ENCODE measurements around the gene VRTN.

The VRTN gene

DNA sequence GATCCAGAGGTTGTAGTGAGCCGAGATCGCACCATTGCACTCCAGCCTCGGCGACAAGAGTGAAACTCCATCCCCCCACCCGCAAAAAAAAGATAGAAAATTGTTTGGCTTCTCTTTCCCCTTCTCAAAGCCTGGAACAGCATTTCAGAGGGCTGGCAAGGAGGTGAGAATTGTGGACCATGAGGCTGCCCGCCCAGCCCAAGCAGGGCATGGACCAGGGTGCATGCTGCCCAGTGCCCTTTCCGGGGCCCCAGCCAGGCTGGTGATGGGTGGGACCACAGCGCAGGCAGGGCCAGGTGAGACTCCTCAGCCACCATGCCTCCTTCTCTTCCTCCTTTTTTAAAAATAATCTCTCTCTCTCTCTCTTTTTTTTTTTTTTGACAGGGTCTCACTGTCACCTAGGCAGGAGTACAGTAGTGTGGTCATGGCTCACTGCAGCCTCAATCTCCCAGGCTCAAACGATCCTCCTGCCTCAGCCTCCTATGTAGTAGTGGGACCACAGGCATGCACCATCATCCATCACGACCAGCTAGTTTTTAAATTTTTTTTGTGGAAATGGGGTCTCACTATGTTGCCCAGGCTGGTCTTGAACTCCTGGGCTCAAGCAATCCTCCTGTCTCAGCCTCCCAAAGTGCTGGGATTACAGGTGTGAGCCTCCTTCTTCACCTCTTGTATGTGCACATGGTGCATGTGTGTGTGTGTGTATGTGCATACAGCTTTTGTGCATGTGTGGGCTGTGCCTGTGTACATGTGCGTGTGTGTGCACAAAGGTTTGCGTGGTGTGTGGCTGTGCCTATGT, 55.5 kb downstream of the VRTN start:
- no peak for DNase-seq
- H3K27ac Mint-ChIP-seq = no peak overlapping the region
- H3K4me3 Mint-ChIP-seq = no peak overlapping the region
- H3K36me3 Mint-ChIP-seq (ENCODE audit: low read depth) = no peaks in the 10 kb centered on the region
- peaks cover 51% of the 10 kb centered on the region for H3K4me1 Mint-ChIP-seq
- no peaks in the 10 kb centered on the region for H3K9me3 Mint-ChIP-seq
- peaks cover 8% of the 10 kb centered on the region for H3K27me3 Mint-ChIP-seq (ENCODE audit: low read depth, poor library complexity)
- no peak for TF ChIP-seq CTCF (IDR thresholded peaks at IDR 0.05)

- H3K4me3 Mint-ChIP-seq = no peak overlapping the region
- H3K27me3 Mint-ChIP-seq (ENCODE audit: low read depth, poor library complexity) = peaks cover 8% of the 10 kb centered on the region
- H3K27ac Mint-ChIP-seq = peak overlapping the region; percentile 4
- no peaks in the 10 kb centered on the region for H3K36me3 Mint-ChIP-seq (ENCODE audit: low read depth)
- no peaks in the 10 kb centered on the region for H3K9me3 Mint-ChIP-seq
- H3K4me1 Mint-ChIP-seq = peaks cover 47% of the 10 kb centered on the region
- no peak for DNase-seq
- TF ChIP-seq CTCF (IDR thresholded peaks at IDR 0.05) = no peak
Measured at GRCh38 chr14:74404435-74404834, 56.2 kb downstream of the VRTN start.

DNA sequence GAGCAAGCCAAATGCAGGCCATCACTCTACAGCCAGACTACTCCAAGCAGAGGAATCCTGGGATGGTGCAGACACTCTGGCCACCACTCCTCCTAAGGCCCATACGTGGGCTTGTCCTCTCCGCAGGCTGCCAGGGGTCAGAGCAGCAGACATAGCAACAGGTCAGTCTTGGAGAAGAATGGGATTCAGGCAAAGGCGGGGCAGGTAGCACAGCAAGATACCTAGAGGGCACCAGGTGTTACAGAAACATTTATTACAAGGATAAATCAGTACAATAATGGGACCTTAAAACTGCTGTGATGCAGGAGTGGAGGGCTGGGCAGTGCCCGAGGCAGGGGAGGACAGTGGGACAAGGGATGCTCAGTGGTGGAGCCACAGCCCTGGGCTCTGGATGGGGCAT, 57.4 kb downstream of the VRTN start:
- H3K36me3 Mint-ChIP-seq (ENCODE audit: low read depth) = no peaks in the 10 kb centered on the region
- peaks cover 36% of the 10 kb centered on the region for H3K4me1 Mint-ChIP-seq
- H3K4me3 Mint-ChIP-seq = no peak overlapping the region
- H3K9me3 Mint-ChIP-seq = no peaks in the 10 kb centered on the region
- TF ChIP-seq CTCF (IDR thresholded peaks at IDR 0.05) = no peak
- no peak overlapping the region for H3K27ac Mint-ChIP-seq
- no peak for DNase-seq
- peaks cover 8% of the 10 kb centered on the region for H3K27me3 Mint-ChIP-seq (ENCODE audit: low read depth, poor library complexity)

DNA sequence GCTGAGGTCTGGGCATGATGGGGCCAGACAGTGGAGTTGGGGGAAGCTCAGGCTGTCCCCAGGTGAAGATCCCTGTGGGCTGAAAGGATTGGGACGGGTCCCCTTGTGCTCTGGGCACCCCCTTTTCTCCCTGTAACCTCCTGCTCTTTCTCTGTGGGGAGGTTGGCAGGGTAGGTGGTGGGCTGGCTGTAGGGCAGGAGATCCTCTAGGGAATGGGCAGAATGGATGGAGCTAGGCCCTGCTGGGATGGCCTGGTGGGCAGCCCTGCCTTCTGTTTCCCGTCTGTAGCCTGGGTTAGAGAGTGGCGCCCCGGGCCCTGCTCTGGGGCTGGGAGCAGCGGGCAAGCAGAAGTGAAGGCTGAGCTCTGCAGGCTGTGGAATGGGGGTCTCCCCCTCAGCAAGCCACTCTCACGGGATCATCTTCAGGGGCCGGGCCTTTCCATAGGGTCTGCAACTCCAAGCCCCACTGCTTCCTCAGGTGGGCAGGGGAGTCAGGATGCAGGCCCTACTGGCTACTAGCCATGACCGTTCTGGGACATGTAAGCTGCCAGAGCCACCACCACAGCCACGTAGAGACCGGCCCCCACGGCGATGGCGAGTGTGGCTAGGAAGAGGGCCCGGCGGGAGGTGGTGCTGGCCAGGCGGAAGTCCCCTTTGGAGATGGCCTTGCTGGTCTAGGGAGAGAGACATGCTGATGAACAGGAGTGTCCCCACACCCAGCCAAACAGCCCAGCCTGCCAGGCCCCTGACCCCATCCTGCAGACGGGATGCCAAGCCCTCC, 58.9 kb downstream of the VRTN start:
- Mint-ChIP-seq H3K27me3 (ENCODE audit: low read depth, poor library complexity) (peaks cover 8% of the 10 kb centered on the region), H3K36me3 (ENCODE audit: low read depth) (no peaks in the 10 kb centered on the region), H3K9me3 (no peaks in the 10 kb centered on the region), H3K27ac (no peak overlapping the region), H3K4me3 (no peak overlapping the region), H3K4me1 (peaks cover 21% of the 10 kb centered on the region)
- DNase-seq = no peak
- TF ChIP-seq CTCF (IDR thresholded peaks at IDR 0.05) = no peak

DNA sequence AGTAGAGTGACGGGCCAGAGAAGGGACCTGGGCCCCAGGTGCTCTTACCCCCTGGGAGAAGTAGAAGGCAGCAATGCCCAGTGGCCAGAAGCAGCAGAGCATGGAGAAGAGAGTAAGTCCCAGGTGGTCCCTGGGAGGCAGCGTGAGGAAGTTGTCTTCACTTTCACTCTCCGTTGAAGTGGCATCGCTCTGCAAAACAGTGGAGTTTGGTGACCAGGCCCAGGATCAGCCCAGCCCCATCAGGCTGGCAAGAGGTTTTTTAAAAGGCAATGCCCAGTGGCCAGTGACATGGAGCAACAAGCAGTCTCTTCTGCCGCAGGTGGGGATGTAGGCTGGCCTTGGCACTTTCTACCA, 59.5 kb downstream of the VRTN start:
- Mint-ChIP-seq H3K9me3 (no peaks in the 10 kb centered on the region), H3K36me3 (ENCODE audit: low read depth) (no peaks in the 10 kb centered on the region)

More for the DNA sequence above, 59.5 kb downstream of the VRTN start:
- no peak for DNase-seq
- no peak for TF ChIP-seq CTCF (IDR thresholded peaks at IDR 0.05)
- H3K27ac Mint-ChIP-seq = no peak overlapping the region
- H3K4me3 Mint-ChIP-seq = no peak overlapping the region
- peaks cover 8% of the 10 kb centered on the region for H3K27me3 Mint-ChIP-seq (ENCODE audit: low read depth, poor library complexity)
- peaks cover 16% of the 10 kb centered on the region for H3K4me1 Mint-ChIP-seq
